Effector memory CD4-positive, alpha-beta T cell (primary cell): ENCODE data around the gene ERBB4.

Experiments
- DNase-seq, 3 donors: peaks; one replicate each; pipeline ENCODE4 v3.0.0-alpha.2; 2020
- H3K27ac ChIP-seq: 2 replicates; pipeline ENCODE4 v1.7.0; 2013; ENCODE audit warnings: mild to moderate bottlenecking, low read length, moderate library complexity; ENCODE audit not compliant: insufficient read depth, poor library complexity, severe bottlenecking
- H3K27me3 ChIP-seq: replicated peaks from 2 replicates; pipeline ENCODE4 v1.7.0; 2013; ENCODE audit warnings: mild to moderate bottlenecking, low read length; ENCODE audit not compliant: insufficient read depth, control insufficient read depth, poor library complexity, severe bottlenecking
- H3K36me3 ChIP-seq: 2 replicates; pipeline ENCODE4 v1.7.0; 2013; ENCODE audit warnings: mild to moderate bottlenecking, low read length, moderate library complexity; ENCODE audit not compliant: control insufficient read depth, insufficient read depth
- H3K4me1 ChIP-seq: 2 replicates; pipeline ENCODE4 v1.7.0; 2013; ENCODE audit warnings: low read length, mild to moderate bottlenecking; ENCODE audit not compliant: control insufficient read depth, insufficient read depth, poor library complexity, severe bottlenecking
- H3K4me3 ChIP-seq: 2 replicates; pipeline ENCODE4 v1.7.0; 2013; ENCODE audit warnings: low read length, low read depth, mild to moderate bottlenecking; ENCODE audit not compliant: insufficient read depth, poor library complexity, severe bottlenecking
- H3K9me3 ChIP-seq: 2 replicates; pipeline ENCODE4 v1.7.0; 2013; ENCODE audit warnings: mild to moderate bottlenecking, low read length, moderate library complexity; ENCODE audit not compliant: control insufficient read depth
- total RNA-seq, 3 donors: gene quantifications; one replicate each; lab custom pipeline; 2026; lab: John Stamatoyannopoulos, UW

The ERBB4 gene
- total RNA-seq = 0 to 0.17 (median 0) reads per million in 3 donors

DNA sequence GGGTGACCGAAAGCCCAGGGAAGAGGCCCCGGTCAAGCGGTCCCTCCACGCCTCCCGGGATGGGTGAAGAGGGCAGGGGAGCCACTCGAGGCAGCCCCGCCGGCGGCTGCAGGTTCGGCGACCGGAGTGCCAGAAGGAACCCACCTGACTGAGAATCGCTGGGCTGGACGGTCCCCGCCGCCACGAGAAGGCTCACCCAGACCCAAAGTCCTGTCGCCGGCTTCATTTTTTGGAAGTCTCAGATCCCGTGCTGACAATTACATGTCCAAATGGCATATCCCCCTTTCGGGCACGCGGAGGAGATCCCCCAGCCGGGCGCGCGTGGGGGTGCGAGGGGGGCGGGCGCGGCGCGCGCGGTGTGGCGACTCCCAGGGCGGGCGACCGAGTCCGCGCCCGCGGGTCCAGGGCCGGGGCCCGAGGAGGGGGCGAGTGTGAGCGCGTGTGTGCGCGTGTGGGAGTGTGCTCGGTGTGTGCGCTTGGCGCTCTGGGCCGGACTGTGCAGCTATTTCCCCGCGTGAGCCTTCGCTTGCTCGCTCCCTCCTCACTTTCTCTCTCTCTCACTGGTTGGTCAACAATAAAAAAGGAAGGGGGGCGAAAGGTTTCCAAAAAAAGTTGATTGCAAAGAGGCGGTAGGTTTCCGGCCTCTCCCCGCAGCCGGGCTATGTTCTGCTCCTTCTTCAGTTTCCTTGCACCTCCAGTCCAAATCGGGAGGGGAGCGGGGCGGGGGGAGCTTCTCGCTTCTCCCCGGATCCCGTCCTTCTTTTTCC, at the start of gene ERBB4:
ERBB4 (minus strand) TSS at position 498 of the 767 bp plus-strand sequence; CDS start at position 226, 272 bp downstream.
- Histone ChIP-seq H3K4me1 (no peaks in the 10 kb centered on the region), H3K36me3 (no peaks in the 10 kb centered on the region), H3K27ac (no peak within 1 kb of the TSS), H3K9me3 (no peaks in the 10 kb centered on the region), H3K27me3 (peaks cover 10% of the 10 kb centered on the region), H3K4me3 (no peak within 1 kb of the TSS)
- DNase-seq = no peak

DNA sequence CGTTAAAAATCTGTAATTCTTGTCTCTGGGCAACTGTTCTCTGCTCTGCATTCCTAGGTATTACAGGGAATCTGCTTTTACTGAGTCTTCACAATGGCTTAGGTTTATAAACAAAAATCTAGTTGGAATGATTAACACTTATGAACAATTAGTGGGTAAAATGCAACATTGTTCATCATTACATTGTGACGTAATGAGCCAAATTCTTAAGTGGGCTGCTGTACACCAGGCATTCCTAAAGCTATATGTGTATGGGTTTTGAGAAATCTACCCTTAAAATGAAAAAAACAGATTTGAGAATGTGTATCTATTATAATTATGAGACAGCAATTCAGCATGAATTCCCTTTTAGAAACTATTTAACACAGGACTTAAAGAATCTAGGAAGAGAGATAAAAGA, 41.5 kb upstream of the ERBB4 start:
- DNase-seq = no peak
- Histone ChIP-seq H3K4me3 (no peak overlapping the region), H3K27ac (no peak overlapping the region), H3K36me3 (no peaks in the 10 kb centered on the region), H3K4me1 (no peaks in the 10 kb centered on the region), H3K27me3 (no peaks in the 10 kb centered on the region), H3K9me3 (no peaks in the 10 kb centered on the region)

DNA sequence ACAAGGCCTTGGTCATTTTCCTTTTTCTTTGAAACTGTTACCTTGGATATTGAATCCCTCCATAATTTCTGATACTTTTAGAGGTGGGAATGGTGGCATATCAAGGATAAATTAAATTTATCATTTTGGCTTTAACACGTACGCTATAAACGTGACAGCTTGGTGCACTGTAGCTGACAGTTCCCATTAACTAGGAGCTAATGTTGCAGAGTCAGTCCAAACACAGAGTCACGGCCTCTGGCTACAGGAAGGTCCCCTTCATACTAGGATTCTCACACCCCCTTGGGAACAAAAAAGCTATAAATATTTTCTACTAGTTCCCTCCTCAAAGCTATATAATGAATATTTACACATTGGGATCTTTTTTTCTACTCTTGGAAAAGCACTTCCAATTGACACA, 17.7 kb upstream of the ERBB4 start:
- Histone ChIP-seq H3K9me3 (no peaks in the 10 kb centered on the region), H3K4me1 (no peaks in the 10 kb centered on the region), H3K36me3 (no peaks in the 10 kb centered on the region), H3K27ac (no peak overlapping the region), H3K27me3 (no peaks in the 10 kb centered on the region), H3K4me3 (no peak overlapping the region)
- DNase-seq = no peak

DNA sequence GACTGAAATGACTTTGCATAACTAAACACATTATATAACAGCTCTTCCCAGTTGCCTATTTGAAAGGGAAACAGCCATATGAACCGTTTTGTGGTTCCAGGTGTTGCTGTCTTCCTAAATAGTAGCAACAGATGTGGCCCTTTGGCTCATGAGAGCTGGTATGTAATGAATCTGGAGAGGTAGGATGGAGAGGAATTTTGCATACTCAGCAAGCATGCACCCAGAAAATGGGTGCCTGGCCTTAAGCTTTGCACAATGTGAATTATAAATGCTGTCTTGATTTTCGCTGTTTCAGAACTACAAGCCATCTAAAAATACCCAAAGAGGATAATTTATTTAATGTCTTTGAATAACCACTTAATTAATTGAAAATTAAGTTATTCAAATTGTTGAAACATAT, 15.6 kb upstream of the ERBB4 start:
- Histone ChIP-seq H3K4me1 (no peaks in the 10 kb centered on the region), H3K27me3 (no peaks in the 10 kb centered on the region), H3K4me3 (no peak overlapping the region), H3K27ac (no peak overlapping the region), H3K9me3 (no peaks in the 10 kb centered on the region), H3K36me3 (no peaks in the 10 kb centered on the region)
- no peak for DNase-seq

DNA sequence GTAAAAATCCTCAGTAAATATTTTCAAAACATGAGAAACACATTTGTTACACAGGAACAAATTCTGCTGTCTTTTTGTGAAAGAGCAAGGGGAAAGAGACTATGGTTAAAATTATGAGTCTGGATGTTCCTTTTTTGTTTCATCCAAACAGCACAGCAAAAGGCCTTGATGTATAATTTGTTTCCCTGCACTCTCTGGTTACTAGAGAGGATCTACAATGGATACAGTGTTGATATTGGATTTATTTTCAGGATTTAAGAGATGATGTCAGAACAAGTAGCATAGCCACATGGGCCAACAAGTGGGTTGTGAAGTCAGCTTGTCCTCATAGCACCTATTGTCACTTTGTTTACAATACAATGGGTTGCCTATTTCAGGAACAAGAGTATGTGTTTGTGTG, 11.3 kb upstream of the ERBB4 start:
- Histone ChIP-seq H3K36me3 (no peaks in the 10 kb centered on the region), H3K9me3 (no peaks in the 10 kb centered on the region), H3K4me1 (no peaks in the 10 kb centered on the region), H3K27ac (no peak overlapping the region), H3K27me3 (no peaks in the 10 kb centered on the region), H3K4me3 (no peak overlapping the region)
- DNase-seq = no peak

DNA sequence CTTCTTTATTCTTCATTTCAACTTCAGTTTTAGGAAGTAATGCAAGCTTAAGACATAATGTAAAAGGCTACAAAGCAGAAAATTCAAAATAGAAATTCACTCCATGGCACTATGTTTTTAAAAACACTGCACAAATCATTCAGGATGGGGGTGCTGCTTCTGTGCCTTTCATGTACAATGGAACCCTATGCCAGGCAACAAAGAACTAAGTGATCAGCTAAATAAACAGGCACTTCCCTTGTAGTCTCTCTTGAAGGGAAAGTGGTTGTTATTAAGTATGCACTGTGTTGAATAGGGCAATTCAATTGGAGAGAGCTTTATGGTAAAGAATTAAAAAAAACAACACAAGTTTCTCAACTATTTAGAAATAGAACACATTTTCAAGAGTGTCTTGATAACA, 10.9 kb upstream of the ERBB4 start:
- Histone ChIP-seq H3K4me1 (no peaks in the 10 kb centered on the region), H3K4me3 (no peak overlapping the region), H3K9me3 (no peaks in the 10 kb centered on the region), H3K27ac (no peak overlapping the region), H3K36me3 (no peaks in the 10 kb centered on the region), H3K27me3 (no peaks in the 10 kb centered on the region)
- DNase-seq = no peak

DNA sequence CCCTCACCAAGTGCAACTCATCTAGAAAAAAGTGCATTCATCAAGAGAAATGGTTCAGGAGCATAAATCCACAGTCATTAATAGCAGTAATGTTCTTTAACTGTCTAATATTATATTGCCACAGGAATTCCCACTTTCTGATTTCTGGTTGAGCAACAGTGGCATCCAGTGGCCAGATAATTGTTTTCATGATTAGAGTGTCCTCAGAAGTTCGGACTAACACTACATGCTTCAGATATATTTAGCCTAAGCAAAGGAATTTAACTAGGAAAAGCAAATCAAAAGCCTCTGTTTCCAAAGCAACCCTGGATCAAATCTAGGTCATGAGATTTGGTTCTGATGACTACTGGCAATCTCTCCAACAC, 9.8 kb upstream of the ERBB4 start:
- Histone ChIP-seq H3K27me3 (no peaks in the 10 kb centered on the region), H3K4me1 (no peaks in the 10 kb centered on the region), H3K9me3 (no peaks in the 10 kb centered on the region), H3K4me3 (no peak overlapping the region), H3K27ac (no peak overlapping the region), H3K36me3 (no peaks in the 10 kb centered on the region)
- no peak for DNase-seq

DNA sequence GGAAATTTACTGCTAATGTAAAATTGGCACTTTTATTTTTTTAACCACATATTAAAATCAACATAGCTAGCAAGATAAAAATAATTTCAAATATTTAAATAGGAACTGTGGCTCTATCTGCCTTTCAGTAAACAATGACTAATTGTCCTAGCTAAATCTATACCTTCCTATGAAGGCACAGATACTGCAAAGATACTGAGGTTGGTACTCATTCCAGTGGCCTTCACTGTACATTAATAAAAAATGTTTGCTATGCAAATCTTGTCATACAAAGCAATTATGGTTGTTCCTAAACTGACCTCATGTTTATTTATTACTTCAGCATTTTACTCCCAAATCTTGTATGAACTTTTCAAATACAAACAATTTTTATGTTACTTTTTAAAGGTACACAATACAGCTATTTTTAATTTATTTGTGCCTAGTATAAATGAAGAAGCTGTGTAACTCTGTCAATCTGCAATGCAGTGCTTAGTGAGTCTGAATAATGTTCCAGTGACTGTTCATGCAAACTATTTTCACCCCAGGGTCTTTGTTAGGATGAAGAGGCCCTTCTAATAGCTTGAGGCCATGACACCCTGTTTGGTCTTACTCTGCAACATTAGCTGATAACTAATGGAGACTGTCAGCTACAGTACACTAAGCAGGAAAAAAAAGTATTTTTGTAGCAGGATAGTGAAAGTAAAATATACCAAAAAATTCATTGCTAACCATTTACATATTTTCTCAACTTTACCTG, 9.3 kb upstream of the ERBB4 start:
- H3K4me1 ChIP-seq = no peaks in the 10 kb centered on the region
- no peak overlapping the region for H3K4me3 ChIP-seq

DNA sequence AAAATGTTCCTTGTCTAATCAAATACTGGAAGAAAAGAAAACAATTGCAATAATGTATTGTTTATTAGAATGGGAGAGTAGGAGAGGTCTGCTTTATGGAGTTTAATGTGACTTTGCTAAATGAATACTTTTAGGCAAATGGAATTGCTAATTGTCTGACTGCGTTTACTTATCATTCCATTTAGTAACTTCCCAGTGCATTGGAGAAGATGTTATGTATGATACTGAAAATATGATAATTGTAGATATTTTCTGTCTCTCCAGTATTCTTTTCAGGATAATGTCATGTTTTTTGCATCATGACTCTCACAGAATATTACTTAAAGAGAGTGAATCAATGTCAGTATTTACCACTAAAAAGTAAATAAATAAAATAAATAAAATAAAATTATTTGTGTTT, 8.1 kb upstream of the ERBB4 start:
- Histone ChIP-seq H3K27me3 (no peaks in the 10 kb centered on the region), H3K4me3 (no peak overlapping the region), H3K36me3 (no peaks in the 10 kb centered on the region), H3K4me1 (no peaks in the 10 kb centered on the region), H3K9me3 (no peaks in the 10 kb centered on the region), H3K27ac (no peak overlapping the region)
- DNase-seq = no peak

More for the DNA sequence above, 9.3 kb upstream of the ERBB4 start:
- Histone ChIP-seq H3K36me3 (no peaks in the 10 kb centered on the region), H3K9me3 (no peaks in the 10 kb centered on the region), H3K27ac (no peak overlapping the region), H3K27me3 (no peaks in the 10 kb centered on the region)
- no peak for DNase-seq

DNA sequence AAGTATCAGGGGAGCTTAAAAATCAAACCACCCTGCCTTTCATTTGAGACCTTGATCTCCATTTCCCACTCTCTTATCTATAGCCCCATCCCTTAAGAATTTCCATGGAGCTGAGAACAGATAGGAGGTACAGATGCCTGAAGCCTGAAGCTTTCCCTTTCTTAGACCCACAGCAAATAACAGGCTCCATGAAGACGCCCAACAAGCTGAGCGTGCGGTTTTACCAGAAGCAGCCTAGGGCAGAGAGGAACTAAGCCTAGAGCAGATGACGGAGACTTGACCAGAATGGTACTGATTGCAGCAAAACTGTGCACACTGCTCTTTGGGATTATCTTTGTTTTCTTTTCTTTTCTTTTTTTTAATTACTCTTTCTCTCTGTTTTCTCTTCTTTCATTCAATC, 1.7 kb upstream of the ERBB4 start:
- Histone ChIP-seq H3K27me3 (peaks cover 7% of the 10 kb centered on the region), H3K4me3 (no peak overlapping the region), H3K4me1 (no peaks in the 10 kb centered on the region), H3K27ac (no peak overlapping the region), H3K36me3 (no peaks in the 10 kb centered on the region), H3K9me3 (no peaks in the 10 kb centered on the region)
- no peak for DNase-seq
